ENCODE data around the gene ACTR10.

DNA sequence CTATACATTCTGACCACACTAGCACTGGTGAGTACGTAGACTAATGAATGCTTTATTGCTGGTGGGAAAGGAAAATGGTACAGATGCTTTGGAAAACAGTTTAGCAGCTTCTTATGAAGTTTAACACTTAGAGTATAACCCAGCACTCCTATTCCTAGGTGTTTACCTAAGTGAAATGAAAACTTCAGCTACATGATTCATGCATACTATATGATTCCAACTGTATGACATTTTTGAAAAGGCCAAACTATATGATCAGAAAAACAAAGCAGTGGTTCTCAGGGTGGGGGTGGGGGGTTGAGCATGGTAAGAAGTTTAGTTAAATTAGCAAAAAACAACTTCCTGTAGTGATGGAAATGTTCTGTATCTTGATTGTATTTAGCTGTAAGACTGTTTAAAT lies 76.3 kb downstream of the ACTR10 start:
- TF ChIP-seq, protein P1, sequence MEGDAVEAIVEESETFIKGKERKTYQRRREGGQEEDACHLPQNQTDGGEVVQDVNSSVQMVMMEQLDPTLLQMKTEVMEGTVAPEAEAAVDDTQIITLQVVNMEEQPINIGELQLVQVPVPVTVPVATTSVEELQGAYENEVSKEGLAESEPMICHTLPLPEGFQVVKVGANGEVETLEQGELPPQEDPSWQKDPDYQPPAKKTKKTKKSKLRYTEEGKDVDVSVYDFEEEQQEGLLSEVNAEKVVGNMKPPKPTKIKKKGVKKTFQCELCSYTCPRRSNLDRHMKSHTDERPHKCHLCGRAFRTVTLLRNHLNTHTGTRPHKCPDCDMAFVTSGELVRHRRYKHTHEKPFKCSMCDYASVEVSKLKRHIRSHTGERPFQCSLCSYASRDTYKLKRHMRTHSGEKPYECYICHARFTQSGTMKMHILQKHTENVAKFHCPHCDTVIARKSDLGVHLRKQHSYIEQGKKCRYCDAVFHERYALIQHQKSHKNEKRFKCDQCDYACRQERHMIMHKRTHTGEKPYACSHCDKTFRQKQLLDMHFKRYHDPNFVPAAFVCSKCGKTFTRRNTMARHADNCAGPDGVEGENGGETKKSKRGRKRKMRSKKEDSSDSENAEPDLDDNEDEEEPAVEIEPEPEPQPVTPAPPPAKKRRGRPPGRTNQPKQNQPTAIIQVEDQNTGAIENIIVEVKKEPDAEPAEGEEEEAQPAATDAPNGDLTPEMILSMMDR (IDR thresholded peaks at IDR 0.05 in 8 of 11, conservative IDR thresholded peaks at IDR 0.05 in 3 of 11) = no peak
- TF ChIP-seq POLR2AphosphoS5 (IDR thresholded peaks at IDR 0.05) = no peak

All from spleen (tissue), 7 donors.